AG04450 (cell line): Measurements from ENCODE around the gene CST11. TPM values are rescaled to one million over a fixed set of nuclear protein-coding genes. Genes with fewer than 3 reads are reported as not detected.
A peak's percentile ranks its signal among the peaks of the same experiment; 100 is the strongest.

Source experiments
- CTCF ChIA-PET: fragments of 300-600, 350-600 bp; formaldehyde crosslinking; extraction: SDS; loops from one replicate; lab custom pipeline; 2022; ENCODE audit warnings: antibody characterized with exemption, inconsistent platforms; lab: Charles Lee
- POLR2A ChIA-PET: fragments of 350-600 bp; formaldehyde crosslinking; extraction: SDS; loops from one replicate; lab custom pipeline; 2021; ENCODE audit warnings: antibody characterized with exemption, inconsistent platforms; lab: Yijun Ruan, JAX
- DNase-seq: peaks from one replicate; pipeline ENCODE4 v3.0.0-alpha.2; 2011; ENCODE audit warnings: low read depth, low spot score
- H3K27ac ChIP-seq: one replicate; pipeline ENCODE4 v1.5.1; 2012; ENCODE audit warnings: low read depth, low read length, control low read depth
- H3K27me3 ChIP-seq: one replicate; pipeline ENCODE4 v1.6.0; 2012; ENCODE audit warnings: low read length; ENCODE audit not compliant: control insufficient read depth, insufficient read depth
- H3K4me3 ChIP-seq: 2 replicates; pipeline ENCODE4 v1.5.1; 2011; ENCODE audit warnings: mild to moderate bottlenecking, low read depth, low read length, control low read depth
- H3K9me3 ChIP-seq: 2 replicates; pipeline ENCODE4 v1.5.1; 2012; ENCODE audit warnings: low read length; ENCODE audit not compliant: control insufficient read depth, insufficient read depth
- CTCF ChIP-seq: IDR thresholded peaks from 2 replicates; pipeline ENCODE4 v1.5.1; 2011; ENCODE audit warnings: low read depth, low read length, control low read depth, inconsistent platforms
- polyA plus RNA-seq: library from polyadenylated mRNA; depleted of rRNA; stranded (reverse); fragments of >200 nt; gene quantifications from 2 replicates; pipeline ENCODE4 v1.2.3, GENCODE V29; 2011

CST11 gene
- polyA plus RNA-seq, 1 experiment = not detected

GRCh38 chr20:23449421-23449820, 3.3 kb downstream of the CST11 start:
- H3K4me3 ChIP-seq = no peak overlapping the region
- no peaks in the 10 kb centered on the region; the same call in 1 of the 2 replicates for H3K9me3 ChIP-seq
- no peak for TF ChIP-seq CTCF
- ChIA-PET POLR2A (no interaction called here), CTCF (no interaction called here)
- no peak for DNase-seq
- H3K27ac ChIP-seq = no peak overlapping the region
- H3K27me3 ChIP-seq = no peaks in the 10 kb centered on the region

- H3K9me3 ChIP-seq = no peaks in the 10 kb centered on the region
- CTCF ChIA-PET = interaction anchor here (1.0 to 3.1 kb wide), 3 partner anchors 12 to 98 kb away, joined by 3 to 25 read pairs (median 4); no protein-coding TSS in a partner anchor
- DNase-seq = no peak
- POLR2A ChIA-PET = no interaction called here
- H3K27ac ChIP-seq = no peak overlapping the region
- H3K27me3 ChIP-seq = no peaks in the 10 kb centered on the region
- TF ChIP-seq CTCF = no peak
- no peak overlapping the region for H3K4me3 ChIP-seq
Observed at GRCh38 chr20:23448167-23448566, 4.5 kb downstream of the CST11 start.

GRCh38 chr20:23446505-23446904, 6.2 kb downstream of the CST11 start:
- Histone ChIP-seq H3K27me3 (peaks cover 3% of the 10 kb centered on the region), H3K4me3 (no peak overlapping the region), H3K27ac (no peak overlapping the region), H3K9me3 (no peaks in the 10 kb centered on the region)
- no peak for DNase-seq
- CTCF ChIA-PET = interaction anchor here (1.0 to 3.1 kb wide), 5 partner anchors 10 to 755 kb away, joined by 3 to 25 read pairs (median 4); no protein-coding TSS in a partner anchor
- POLR2A ChIA-PET = no interaction called here
- TF ChIP-seq CTCF = peak; percentile 57

GRCh38 chr20:23445596-23446217, 7.0 kb downstream of the CST11 start:
- POLR2A ChIA-PET = no interaction called here
- TF ChIP-seq CTCF = no peak
- H3K9me3 ChIP-seq = no peaks in the 10 kb centered on the region
- H3K27ac ChIP-seq = no peak overlapping the region
- CTCF ChIA-PET = interaction anchor here (0.6 to 3.1 kb wide), 8 partner anchors 22 to 754 kb away, joined by 3 to 25 read pairs (median 3); no protein-coding TSS in a partner anchor
- DNase-seq = no peak
- peaks cover 3% of the 10 kb centered on the region for H3K27me3 ChIP-seq
- no peak overlapping the region for H3K4me3 ChIP-seq

GRCh38 chr20:23444859-23445258, 7.8 kb downstream of the CST11 start:
- H3K4me3 ChIP-seq = no peak overlapping the region
- no peak for TF ChIP-seq CTCF
- no peak overlapping the region for H3K27ac ChIP-seq
- DNase-seq = no peak
- POLR2A ChIA-PET = no interaction called here
- peaks cover 3% of the 10 kb centered on the region for H3K27me3 ChIP-seq
- CTCF ChIA-PET = interaction anchor here (0.6 to 3.1 kb wide), 6 partner anchors 50 to 325 kb away, joined by 3 to 25 read pairs (median 5); no protein-coding TSS in a partner anchor
- H3K9me3 ChIP-seq = no peaks in the 10 kb centered on the region
